Measurements from ENCODE around the gene NUB1.

DNA sequence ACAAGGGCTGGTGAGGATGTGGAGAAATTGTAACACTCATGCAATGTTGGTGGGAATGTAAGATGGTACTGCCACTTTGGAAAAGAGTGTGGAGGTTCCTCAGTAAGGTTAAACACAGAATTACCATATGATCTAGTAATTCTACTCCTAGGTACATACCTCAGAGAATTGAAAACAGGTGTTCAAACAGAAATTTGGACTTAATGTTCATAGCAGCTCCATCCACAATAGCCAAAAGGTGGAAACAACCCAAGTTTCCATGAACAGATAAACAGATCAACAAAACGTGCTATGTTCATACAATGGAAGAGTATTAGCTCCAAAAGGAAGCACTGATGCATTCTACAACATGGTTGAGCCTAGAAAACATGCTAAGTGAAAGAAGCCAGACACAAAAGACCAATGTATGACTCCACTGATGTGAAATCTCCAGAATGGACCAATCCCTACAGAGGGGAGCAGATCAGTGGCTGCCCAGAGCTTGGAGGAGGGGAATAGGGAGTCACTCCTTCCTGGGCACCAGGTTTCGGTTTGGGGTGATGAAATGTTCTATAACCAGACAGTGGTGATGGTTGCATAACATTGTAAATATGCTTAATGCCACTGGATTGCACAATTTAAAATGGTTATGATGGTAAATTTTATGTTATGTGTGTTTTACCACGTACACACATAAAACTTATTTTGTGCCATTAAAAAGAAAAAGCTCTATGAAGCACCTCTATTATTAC is 73.9 kb downstream of the NUB1 start:
- no peak for TF ChIP-seq POLR2A (IDR thresholded peaks at IDR 0.05)
- TF ChIP-seq, protein P1, sequence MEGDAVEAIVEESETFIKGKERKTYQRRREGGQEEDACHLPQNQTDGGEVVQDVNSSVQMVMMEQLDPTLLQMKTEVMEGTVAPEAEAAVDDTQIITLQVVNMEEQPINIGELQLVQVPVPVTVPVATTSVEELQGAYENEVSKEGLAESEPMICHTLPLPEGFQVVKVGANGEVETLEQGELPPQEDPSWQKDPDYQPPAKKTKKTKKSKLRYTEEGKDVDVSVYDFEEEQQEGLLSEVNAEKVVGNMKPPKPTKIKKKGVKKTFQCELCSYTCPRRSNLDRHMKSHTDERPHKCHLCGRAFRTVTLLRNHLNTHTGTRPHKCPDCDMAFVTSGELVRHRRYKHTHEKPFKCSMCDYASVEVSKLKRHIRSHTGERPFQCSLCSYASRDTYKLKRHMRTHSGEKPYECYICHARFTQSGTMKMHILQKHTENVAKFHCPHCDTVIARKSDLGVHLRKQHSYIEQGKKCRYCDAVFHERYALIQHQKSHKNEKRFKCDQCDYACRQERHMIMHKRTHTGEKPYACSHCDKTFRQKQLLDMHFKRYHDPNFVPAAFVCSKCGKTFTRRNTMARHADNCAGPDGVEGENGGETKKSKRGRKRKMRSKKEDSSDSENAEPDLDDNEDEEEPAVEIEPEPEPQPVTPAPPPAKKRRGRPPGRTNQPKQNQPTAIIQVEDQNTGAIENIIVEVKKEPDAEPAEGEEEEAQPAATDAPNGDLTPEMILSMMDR (IDR thresholded peaks at IDR 0.05): no peak
